AG09309 (cell line): ENCODE data around the gene SRCAP.
A peak's percentile ranks its signal among the peaks of the same experiment; 100 is the strongest.

Source experiments
- DNase-seq: peaks from one replicate; pipeline ENCODE4 v3.0.0-alpha.2; 2010; ENCODE audit warnings: low read depth
- H3K4me3 ChIP-seq: 2 replicates; pipeline ENCODE4 v1.5.1; 2011; ENCODE audit warnings: mild to moderate bottlenecking, low read depth, low read length, moderate library complexity; ENCODE audit not compliant: control insufficient read depth
- TF ChIP-seq, protein P1 (sequence below): IDR thresholded peaks from 2 replicates; pipeline ENCODE4 v1.5.1; 2011; ENCODE audit warnings: mild to moderate bottlenecking, low read depth, low read length, inconsistent platforms; ENCODE audit not compliant: insufficient read depth, control insufficient read depth; ENCODE audit errors: missing control alignments

SRCAP gene

DNA sequence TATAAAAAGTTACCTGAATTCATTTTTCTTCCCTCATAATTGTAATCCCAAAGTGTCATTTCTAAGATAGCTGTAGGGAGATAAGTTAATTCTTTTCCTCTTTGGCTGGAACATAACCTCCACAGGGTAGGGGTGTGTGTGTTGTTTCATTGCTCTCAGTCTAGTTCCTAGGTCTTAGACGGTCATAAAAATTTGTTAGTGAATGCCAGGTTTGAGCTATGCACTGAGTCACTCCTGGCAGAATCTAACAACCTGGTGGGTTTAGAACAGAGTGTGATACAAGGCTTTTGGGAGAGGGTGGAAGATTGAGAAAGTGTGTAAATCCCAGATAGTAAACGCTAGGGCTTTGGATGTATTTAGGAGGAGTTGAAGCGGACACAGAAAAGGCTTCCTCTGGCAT, 48.4 kb downstream of the SRCAP start:
- peak; percentile 27 for DNase-seq
- H3K4me3 ChIP-seq = peak overlapping the region; percentile 49
- TF ChIP-seq, protein P1, sequence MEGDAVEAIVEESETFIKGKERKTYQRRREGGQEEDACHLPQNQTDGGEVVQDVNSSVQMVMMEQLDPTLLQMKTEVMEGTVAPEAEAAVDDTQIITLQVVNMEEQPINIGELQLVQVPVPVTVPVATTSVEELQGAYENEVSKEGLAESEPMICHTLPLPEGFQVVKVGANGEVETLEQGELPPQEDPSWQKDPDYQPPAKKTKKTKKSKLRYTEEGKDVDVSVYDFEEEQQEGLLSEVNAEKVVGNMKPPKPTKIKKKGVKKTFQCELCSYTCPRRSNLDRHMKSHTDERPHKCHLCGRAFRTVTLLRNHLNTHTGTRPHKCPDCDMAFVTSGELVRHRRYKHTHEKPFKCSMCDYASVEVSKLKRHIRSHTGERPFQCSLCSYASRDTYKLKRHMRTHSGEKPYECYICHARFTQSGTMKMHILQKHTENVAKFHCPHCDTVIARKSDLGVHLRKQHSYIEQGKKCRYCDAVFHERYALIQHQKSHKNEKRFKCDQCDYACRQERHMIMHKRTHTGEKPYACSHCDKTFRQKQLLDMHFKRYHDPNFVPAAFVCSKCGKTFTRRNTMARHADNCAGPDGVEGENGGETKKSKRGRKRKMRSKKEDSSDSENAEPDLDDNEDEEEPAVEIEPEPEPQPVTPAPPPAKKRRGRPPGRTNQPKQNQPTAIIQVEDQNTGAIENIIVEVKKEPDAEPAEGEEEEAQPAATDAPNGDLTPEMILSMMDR = no peak

- H3K4me3 ChIP-seq = peak within 1 kb of the TSS; percentile 58
- TF ChIP-seq, protein P1 = no peak
- DNase-seq = peak; percentile 91
Observed at GRCh38 chr16:30747799-30748633, 49.0 kb downstream of the SRCAP start, which contains the start of gene PHKG2. Gene PHKG2, plus strand, starts transcription at chr16:30748425. Its CDS starts 396 bp downstream, at chr16:30748821.

GRCh38 chr16:30748634-30749445, 49.9 kb downstream of the SRCAP start:
- no peak for DNase-seq
- H3K4me3 ChIP-seq = peak overlapping the region; percentile 58
- TF ChIP-seq, protein P1 = no peak

DNA sequence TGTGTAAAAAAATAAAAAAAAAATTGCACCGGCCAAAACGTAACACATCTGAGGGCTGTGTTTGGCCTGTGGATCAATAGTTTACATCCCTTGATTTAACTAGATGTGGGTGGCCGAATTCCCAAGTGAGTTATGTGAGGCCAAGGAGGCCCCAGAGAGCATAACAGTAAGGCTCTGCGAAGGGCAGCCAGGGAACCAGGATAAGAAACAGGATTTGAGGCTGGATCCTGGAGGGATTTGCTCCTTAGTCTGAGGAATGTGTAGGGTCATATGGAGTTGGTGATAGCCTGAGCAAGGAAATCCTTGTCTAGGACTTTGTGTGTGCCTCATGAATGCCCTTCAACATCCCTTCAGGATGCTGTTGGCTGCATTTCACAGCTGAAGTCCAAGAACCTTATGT, 51.2 kb downstream of the SRCAP start:
- DNase-seq = no peak
- H3K4me3 ChIP-seq = no peak overlapping the region
- TF ChIP-seq, protein P1 = no peak

DNA sequence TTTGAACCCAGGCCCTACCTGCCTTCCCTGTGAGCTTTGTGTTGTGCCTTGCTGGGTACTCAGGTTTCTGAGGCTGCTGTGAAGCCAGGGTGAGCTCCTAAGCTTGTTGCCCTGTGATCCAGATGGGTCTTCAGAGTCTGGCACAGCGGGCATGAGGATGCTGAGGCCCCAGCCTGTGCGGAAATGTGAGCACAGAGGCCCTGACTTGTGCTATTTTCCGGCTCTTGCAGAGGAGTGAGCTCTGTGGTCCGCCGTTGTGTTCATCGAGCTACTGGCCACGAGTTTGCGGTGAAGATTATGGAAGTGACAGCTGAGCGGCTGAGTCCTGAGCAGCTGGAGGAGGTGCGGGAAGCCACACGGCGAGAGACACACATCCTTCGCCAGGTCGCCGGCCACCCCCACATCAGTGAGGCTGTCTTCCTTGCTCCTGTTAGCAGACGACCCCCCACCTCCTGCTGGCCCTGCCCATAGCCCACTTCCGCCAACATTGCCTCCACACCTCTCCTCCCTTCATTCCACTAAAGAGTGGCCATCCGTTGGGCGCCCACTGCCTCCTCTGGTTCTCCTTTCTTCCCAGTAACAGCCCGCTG, 52.0 kb downstream of the SRCAP start:
- no peak overlapping the region for H3K4me3 ChIP-seq
- TF ChIP-seq, protein P1 = no peak
- DNase-seq = no peak

GRCh38 chr16:30753596-30753995, 54.6 kb downstream of the SRCAP start:
- H3K4me3 ChIP-seq = no peak overlapping the region
- TF ChIP-seq, protein P1 = no peak
- no peak for DNase-seq
